ENCODE data around the gene ARHGEF28.

ARHGEF28 gene

DNA sequence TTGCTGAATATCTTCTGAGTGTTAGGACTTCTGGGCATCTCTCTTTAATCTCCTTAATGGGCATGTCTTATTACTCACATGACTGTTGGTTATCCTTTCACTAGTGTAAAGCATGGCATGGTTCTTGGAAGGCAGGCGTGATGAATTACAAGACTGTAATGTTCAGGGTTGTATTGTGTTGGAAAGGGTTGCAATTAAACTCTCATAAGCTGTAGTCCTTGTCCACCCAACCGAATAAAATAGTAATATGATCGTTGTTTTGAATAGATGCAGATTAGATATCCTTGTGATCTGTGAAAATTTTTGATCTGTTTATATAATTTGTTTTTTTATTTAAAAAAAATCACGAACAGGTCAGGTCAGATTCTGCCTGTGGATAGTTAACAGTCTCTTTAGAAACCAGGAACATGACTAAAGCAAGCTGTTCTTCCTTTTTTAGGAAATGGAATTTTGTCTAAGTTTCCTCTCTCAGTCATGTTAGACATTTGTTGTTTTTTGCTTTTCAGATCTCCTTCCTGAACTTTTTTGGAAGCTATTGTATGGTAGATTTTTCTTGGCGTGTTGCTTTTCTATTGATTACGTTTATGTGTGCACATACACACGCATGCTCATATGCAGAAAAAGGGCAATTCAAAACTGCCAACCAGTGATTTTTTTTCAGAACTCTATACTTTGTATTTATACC, 121.8 kb downstream of the ARHGEF28 start:
- DNase-seq = no peak

GRCh38 chr5:73748510-73749400, 122.8 kb downstream of the ARHGEF28 start:
- no peak for DNase-seq

DNA sequence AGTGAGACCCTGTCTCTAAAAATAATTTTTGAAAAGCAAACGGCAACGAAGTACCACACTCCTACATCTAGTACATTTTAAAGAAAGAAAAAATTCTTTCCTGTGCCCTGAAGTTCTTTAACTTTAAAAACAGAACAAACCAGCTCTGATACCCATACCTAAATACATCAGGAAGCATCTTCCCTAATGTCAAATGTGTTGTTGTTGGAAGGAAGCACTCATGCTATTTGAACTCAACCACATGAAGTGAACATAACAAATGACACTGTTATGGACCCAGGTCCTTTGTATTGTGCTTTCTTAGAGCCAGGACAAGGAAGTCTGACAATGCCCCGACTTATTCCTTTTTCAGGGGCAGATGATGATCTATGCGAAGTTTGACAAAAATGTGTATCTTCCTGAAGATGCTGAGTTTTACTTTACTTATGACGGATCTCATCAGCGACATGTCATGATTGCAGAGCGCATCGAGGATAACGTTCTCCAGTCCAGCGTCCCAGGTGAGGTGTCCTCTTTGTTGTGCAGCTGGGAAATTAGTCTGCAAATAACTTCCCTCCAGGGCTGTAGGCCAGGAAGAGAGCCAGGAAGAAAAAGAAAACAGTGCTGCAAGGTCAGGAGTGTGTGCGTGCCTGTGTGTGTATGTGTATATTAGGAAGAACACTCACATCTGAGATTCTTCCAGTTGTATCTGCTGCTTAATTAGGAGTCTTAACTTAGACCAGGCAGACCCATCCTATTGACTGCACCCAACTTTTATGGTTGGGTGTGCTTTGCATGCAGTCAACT, 123.7 kb downstream of the ARHGEF28 start:
- DNase-seq = no peak

GRCh38 chr5:73751254-73751914, 125.4 kb downstream of the ARHGEF28 start:
- DNase-seq = no peak

- DNase-seq = no peak
Measured at GRCh38 chr5:73754254-73754653, 128.3 kb downstream of the ARHGEF28 start.

GRCh38 chr5:73757416-73757815, 131.4 kb downstream of the ARHGEF28 start:
- no peak for DNase-seq

GRCh38 chr5:73759771-73760170, 133.8 kb downstream of the ARHGEF28 start:
- DNase-seq = no peak

- no peak for DNase-seq
Measured at GRCh38 chr5:73763300-73764032, 137.5 kb downstream of the ARHGEF28 start.

- peak; percentile 71 for DNase-seq
Measured at GRCh38 chr5:73764586-73764985, 138.6 kb downstream of the ARHGEF28 start.

DNA sequence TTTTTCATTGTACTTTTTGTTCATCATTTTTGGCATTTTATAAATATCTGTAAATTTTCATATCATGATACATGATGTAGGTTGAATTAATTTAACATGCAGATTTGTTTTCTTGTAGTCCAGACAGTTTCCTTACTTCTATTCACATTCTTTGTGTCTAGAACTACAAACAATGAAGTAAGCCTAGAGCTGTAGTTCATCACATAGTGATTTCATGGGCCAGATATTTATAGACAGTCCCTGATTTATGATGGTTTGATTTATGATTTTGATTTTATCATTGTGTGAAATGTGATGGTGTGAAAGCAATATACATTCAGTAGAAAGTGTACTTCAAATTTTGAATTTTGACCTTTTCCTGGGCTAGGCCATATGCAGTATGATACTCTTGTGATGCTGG, 139.0 kb downstream of the ARHGEF28 start:
- DNase-seq = no peak

DNA sequence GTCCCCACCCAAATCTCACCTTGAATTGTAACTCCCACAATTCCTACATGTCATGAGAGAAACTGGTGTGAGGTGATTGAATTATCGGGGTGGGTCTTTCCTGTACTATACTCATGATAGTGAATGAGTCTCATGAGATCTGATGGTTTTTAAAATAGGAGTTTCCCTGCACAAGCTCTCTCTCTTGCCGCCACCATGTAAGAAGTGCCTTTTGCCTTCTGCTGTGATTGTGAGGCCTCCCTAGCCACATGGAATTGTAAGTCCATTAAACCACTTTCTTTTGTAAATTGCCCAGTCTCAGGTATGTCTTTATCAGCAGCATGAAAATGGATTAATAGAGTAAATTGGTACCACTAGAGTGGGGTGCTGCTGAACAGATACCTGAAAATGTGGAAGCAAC, 140.9 kb downstream of the ARHGEF28 start:
- DNase-seq = no peak

GRCh38 chr5:73770172-73771025, 144.4 kb downstream of the ARHGEF28 start:
- DNase-seq = no peak

GRCh38 chr5:73774924-73775323, 148.9 kb downstream of the ARHGEF28 start:
- no peak for DNase-seq

DNA sequence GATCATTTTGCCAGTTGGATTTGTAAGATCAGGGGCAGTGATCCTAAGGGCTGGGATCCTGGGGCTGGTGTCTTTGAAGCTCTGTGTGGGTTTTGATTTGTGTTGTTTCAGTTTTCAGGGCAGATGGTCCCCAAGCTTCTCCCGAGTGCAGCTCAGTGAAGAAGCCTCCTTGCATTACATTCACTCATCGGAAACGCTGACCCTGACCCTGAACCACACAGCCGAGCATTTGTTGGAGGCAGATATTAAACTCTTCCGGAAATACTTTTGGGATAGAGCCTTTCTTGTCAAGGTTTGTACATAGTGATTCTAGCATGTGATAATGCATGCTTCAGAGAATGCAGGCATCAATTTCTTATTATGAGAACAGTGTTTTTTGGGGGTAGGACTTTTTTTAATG, 150.4 kb downstream of the ARHGEF28 start:
- DNase-seq = no peak

GRCh38 chr5:73777192-73777591, 151.2 kb downstream of the ARHGEF28 start:
- no peak for DNase-seq

GRCh38 chr5:73780302-73781080, 154.5 kb downstream of the ARHGEF28 start:
- no peak for DNase-seq

GRCh38 chr5:73781107-73781768, 155.2 kb downstream of the ARHGEF28 start:
- DNase-seq = no peak

- no peak for DNase-seq
Measured at GRCh38 chr5:73783828-73784227, 157.8 kb downstream of the ARHGEF28 start.

GRCh38 chr5:73786043-73786831, 160.2 kb downstream of the ARHGEF28 start:
- DNase-seq = no peak

Data from NCI-H226 (cell line).